ENCODE results near the gene PACSIN2.
"Not testable (repeated sequence)": the region's sequence is repeated elsewhere in the genome, so short reads cannot be mapped to it uniquely, and the experiment has no call there.

Gene PACSIN2

DNA sequence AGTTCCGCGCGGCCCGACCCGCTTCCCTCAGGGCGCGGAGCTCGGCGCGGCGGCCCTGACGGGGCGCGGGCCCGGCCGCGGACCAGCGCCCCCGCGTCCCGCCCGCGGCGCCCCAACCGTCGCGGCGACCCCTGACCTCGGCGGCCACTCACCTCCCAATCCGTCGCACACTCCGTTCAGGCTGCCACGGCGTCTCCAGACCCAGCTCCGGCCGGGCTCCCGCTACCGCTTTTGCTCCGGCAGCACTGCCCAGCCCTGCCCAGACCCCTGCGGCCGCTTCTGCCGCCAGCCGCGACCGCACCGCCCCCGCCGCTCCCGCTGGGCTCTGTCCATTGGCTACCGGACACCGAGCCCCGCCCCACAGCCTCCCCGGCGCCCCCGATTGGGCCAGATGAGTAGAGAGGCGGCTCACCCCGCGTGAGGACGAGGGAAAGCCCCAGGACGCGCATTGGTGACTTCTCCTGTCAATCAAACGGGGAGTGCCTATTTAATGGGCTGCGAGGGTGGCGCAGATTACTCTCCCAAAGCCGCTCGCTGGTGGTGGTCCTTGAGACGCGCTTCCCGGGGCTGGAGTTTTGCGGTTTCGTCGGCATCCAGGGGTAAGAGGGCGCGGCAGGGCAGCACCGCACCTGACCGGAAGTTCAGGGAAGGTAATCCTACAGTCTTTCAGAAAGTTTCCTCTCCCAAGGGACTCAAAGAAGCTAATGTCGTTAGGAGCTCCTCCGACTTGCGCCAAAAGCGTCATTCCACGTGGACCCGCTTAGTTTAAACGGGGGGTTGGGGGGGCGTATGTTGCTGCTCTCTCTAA, at the start of gene PACSIN2:
Gene PACSIN2 (minus strand): TSS at position 281 of the 808 bp plus-strand sequence. CDS start 103,069 bp downstream, outside the sequence.
- peak; percentile 98 for DNase-seq (ENCODE audit: low spot score)

DNA sequence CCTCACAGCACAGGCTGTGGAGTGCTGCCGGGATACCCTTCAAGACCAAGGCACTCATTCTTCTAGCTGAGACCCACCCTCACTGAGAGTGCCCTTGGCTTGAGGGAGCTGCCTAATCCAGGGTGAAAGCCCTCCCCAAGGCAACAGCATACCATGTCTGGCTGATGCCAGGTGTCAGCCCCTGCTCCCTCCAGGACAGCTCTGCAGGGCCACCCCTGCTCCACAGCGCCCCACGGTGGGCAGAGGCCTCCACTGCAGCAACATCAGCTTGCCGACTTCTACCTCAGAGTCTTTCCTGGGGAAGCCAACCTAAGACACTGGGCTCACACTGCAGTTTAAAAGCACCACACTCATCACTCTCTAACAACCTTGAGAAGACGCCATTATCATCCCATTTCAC, 45.2 kb upstream of the PACSIN2 start:
- DNase-seq (ENCODE audit: low spot score) = peak; percentile 25

DNA sequence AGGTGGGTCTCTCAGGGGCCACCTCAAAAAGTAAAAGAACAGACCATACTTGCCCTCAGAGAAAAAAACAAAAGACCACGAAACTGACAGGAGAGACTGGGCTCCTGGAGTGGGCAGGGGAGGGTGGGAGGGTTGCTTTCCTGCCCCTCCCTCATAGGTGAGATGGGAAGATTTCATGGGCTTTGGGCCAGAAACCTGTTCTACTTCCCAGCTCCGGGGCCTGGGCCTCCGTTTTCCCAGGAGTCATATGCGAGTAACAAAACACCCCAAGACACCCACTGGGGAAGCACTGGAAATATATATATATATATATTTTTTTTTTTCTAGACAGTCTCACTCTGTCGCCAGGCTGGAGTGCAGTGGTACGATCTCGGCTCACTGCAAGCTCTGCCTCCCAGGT, 42.7 kb upstream of the PACSIN2 start:
- DNase-seq (ENCODE audit: low spot score) = no peak

DNA sequence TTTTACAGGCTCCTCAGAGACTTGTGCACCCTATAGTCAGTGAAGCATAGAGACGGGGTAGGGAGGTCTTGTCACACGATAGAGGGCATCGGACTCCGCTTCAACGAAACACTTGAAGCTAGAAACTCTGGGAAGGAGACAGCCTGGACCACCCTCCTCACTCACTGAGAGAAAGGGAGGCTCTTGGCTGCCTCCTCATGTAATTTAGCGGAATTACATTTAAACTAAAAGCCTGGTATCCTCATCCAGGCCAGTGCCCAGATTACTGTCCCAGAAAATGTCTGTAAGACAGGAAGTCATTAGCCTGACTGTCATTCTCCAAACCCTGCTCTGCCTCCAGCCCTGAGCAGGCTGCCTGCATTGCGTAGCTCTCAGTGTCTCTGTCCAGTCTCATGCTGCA, 38.2 kb upstream of the PACSIN2 start:
- DNase-seq (ENCODE audit: low spot score) = no peak

DNA sequence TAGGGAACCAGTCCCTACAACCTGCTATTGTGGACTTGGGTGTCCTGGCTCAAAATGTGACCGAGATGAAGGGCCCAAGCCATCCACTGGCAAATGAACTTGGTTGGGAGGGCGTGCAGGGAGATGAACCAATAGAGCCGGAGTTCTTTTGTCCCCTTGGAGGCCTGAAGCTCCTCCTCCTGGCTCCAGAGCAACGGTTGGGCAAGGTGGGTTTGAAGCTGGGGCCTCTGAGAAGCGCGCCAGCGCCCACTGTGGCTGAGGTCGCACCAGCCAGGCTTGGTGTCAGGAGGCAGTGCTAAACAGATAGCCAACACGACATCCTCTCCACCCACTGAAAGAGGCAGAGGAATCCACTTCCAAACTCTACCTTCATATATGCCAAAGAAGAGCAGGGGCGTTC, 36.0 kb upstream of the PACSIN2 start:
- DNase-seq (ENCODE audit: low spot score) = no peak

DNA sequence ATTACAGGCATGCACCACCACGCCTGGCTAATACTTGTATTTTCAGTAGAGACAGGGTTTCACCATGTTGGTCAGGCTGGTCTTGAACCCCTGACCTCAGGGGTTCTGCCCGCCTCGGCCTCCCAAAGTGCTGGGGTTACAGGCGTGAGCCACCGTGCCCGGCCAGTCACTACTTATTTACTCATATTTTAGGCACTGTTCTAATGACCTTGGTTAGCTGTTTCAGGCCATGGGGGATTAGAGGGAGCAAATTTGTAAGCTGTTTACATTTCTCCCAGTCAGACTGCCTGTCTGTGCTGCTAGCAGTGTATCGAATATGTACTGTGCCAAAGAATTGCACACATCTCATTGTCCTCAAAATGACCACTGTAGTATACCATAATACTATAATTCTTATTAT, 32.7 kb upstream of the PACSIN2 start:
- no peak for DNase-seq (ENCODE audit: low spot score)

DNA sequence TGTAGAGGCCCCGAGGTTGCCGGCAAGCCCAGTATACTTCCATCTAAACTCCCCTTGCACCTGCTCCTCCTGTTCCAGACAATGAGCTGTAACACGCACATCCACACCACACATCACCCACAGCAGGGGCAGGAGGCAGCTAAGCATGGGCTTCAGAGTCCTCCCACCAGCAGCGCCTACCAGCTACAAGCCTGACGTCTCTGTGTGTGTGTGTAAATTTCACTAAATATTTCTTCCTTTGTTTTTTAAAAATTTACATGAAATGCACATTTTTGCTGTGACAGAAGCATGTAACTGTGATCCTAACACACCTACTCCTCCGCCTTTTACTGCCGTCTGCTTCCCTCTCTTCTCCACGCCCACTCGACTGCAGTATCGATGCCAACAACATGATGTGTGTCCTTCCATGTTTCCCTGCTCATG, 29.4 kb upstream of the PACSIN2 start:
- no peak for DNase-seq (ENCODE audit: low spot score)

- no peak for DNase-seq (ENCODE audit: low spot score)
These were observed 27.3 kb upstream of the PACSIN2 start for GRCh38 chr22:43042101-43042780.

- DNase-seq (ENCODE audit: low spot score) = no peak
These were observed 24.9 kb upstream of the PACSIN2 start for GRCh38 chr22:43039800-43040199.

GRCh38 chr22:43038325-43038724, 23.4 kb upstream of the PACSIN2 start:
- DNase-seq (ENCODE audit: low spot score) = no peak

- peak; percentile 56 for DNase-seq (ENCODE audit: low spot score)
These were observed 21.4 kb upstream of the PACSIN2 start for GRCh38 chr22:43036282-43036829.

- DNase-seq (ENCODE audit: low spot score) = no peak
These were observed 20.3 kb upstream of the PACSIN2 start for GRCh38 chr22:43035250-43035649.

GRCh38 chr22:43031617-43032016, 16.7 kb upstream of the PACSIN2 start:
- no peak for DNase-seq (ENCODE audit: low spot score)

DNA sequence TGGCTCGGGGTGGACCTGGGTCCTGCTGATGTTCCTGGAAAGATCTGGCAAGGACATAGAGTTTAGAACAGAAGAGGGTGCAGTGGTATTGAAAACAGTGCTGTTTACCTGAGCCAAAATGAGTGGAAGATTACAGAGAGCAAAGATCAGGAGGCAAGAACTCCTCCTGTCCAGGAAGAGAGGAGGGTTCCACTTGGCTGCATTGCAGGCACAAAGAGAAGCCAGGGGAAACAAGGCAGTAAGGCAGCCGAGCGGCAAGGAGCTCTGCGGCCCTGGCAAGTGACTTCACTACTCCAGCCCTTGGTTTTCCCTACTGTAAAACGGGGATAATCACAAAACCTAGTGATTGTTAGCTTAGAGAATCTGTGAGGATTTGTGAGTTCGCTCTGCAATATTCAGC, 3.7 kb upstream of the PACSIN2 start:
- peak; percentile 80 for DNase-seq (ENCODE audit: low spot score)

- DNase-seq (ENCODE audit: low spot score) = peak; percentile 80
These were observed 2.8 kb upstream of the PACSIN2 start for GRCh38 chr22:43017525-43018460.

GRCh38 chr22:43016150-43016549, 1.2 kb upstream of the PACSIN2 start:
- not testable (repeated sequence) for DNase-seq (ENCODE audit: low spot score)

- DNase-seq (ENCODE audit: low spot score) = no peak
These were observed 711 bp upstream of the PACSIN2 start for GRCh38 chr22:43015677-43016042.

DNA sequence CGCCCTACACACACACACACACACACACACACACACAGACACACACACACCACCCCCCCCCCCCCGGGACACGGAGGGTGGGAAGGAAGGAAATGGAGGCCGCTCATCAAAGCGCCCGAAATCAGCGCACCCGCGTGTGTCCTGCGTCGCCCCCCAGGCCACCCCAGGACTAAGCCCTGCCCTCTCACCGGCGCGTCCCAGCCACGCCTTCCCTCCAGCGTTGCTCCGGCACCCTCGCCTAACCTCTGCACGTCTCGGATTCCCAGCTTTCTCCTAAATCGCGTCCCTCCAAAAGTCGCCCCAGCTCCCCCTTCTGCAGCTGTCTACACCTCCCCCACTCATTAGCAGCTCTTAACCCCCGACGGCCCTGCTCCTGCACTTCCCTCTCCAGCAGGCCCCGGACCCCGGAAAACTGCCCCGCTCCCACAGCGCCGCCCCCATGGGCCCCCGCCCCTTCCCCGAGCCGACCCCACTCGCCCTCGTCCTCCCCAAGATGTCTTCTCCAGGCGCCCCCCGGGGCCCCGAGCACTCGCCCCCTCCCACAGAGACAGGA, 557 bp downstream of the PACSIN2 start:
- DNase-seq (ENCODE audit: low spot score) = no peak

- DNase-seq (ENCODE audit: low spot score) = peak; percentile 65
These were observed 1.3 kb downstream of the PACSIN2 start for GRCh38 chr22:43013355-43014315.

- no peak for DNase-seq (ENCODE audit: low spot score)
These were observed 2.6 kb downstream of the PACSIN2 start for GRCh38 chr22:43012390-43012789.

GRCh38 chr22:43011079-43011478, 3.9 kb downstream of the PACSIN2 start:
- peak; percentile 87 for DNase-seq (ENCODE audit: low spot score)

Measured in kidney tubule cell (primary cell).